ENCODE measurements around the gene INPP4B.

INPP4B gene

GRCh38 chr4:142728233-142728632 lies 117.9 kb downstream of the INPP4B start:
- DNase-seq (ENCODE audit: low read depth in 2 of 2): no peak

- no peak for DNase-seq (ENCODE audit: low read depth in 2 of 2)
These were observed 119.0 kb downstream of the INPP4B start for GRCh38 chr4:142727149-142727548.

GRCh38 chr4:142725886-142726285 lies 120.2 kb downstream of the INPP4B start:
- DNase-seq (ENCODE audit: low read depth in 2 of 2): no peak

GRCh38 chr4:142721187-142721586 lies 124.9 kb downstream of the INPP4B start:
- no peak for DNase-seq (ENCODE audit: low read depth in 2 of 2)

GRCh38 chr4:142719854-142720541 lies 126.1 kb downstream of the INPP4B start:
- no peak for DNase-seq (ENCODE audit: low read depth in 2 of 2)

GRCh38 chr4:142718981-142719380 lies 127.1 kb downstream of the INPP4B start:
- no peak for DNase-seq (ENCODE audit: low read depth in 2 of 2)

GRCh38 chr4:142715727-142716126 lies 130.4 kb downstream of the INPP4B start:
- no peak for DNase-seq (ENCODE audit: low read depth in 2 of 2)

GRCh38 chr4:142713282-142714030 lies 132.6 kb downstream of the INPP4B start:
- DNase-seq (ENCODE audit: low read depth in 2 of 2): no peak

GRCh38 chr4:142708231-142708630 lies 137.9 kb downstream of the INPP4B start:
- no peak for DNase-seq (ENCODE audit: low read depth in 2 of 2)

- DNase-seq (ENCODE audit: low read depth in 2 of 2): no peak
These were observed 138.7 kb downstream of the INPP4B start for GRCh38 chr4:142707401-142707800.

GRCh38 chr4:142706381-142706780 lies 139.7 kb downstream of the INPP4B start:
- no peak for DNase-seq (ENCODE audit: low read depth in 2 of 2)

- DNase-seq (ENCODE audit: low read depth in 2 of 2): no peak
These were observed 140.3 kb downstream of the INPP4B start for GRCh38 chr4:142705820-142706219.

- no peak for DNase-seq (ENCODE audit: low read depth in 2 of 2)
These were observed 142.3 kb downstream of the INPP4B start for GRCh38 chr4:142703694-142704309.

- DNase-seq (ENCODE audit: low read depth in 2 of 2): no peak
These were observed 145.1 kb downstream of the INPP4B start for GRCh38 chr4:142701017-142701416.

- DNase-seq (ENCODE audit: low read depth in 2 of 2): no peak
These were observed 145.6 kb downstream of the INPP4B start for GRCh38 chr4:142700531-142700930.

GRCh38 chr4:142698552-142698951 lies 147.5 kb downstream of the INPP4B start:
- no peak for DNase-seq (ENCODE audit: low read depth in 2 of 2)

GRCh38 chr4:142697928-142698327 lies 148.2 kb downstream of the INPP4B start:
- DNase-seq (ENCODE audit: low read depth in 2 of 2): no peak

GRCh38 chr4:142697320-142697719 lies 148.8 kb downstream of the INPP4B start:
- DNase-seq (ENCODE audit: low read depth in 2 of 2): no peak

- no peak for DNase-seq (ENCODE audit: low read depth in 2 of 2)
These were observed 149.6 kb downstream of the INPP4B start for GRCh38 chr4:142696334-142697122.

GRCh38 chr4:142690406-142691163 lies 155.5 kb downstream of the INPP4B start:
- DNase-seq (ENCODE audit: low read depth in 2 of 2): no peak

- no peak for DNase-seq (ENCODE audit: low read depth in 2 of 2)
These were observed 158.4 kb downstream of the INPP4B start for GRCh38 chr4:142687547-142688275.

All from stimulated activated CD8-positive, alpha-beta memory T cell treated with anti-CD3 and anti-CD28 coated beads, Interleukin-2, amount 100 ng/mL, for 1 hour (primary cell).